Frontal cortex (tissue), 4 donors: ENCODE measurements around the gene CXCL11. TPM values are rescaled to one million over a fixed set of nuclear protein-coding genes. Genes with fewer than 3 reads are reported as not detected.
"Not testable (repeated sequence)": the region's sequence is repeated elsewhere in the genome, so short reads cannot be mapped to it uniquely, and the experiment has no call there.

ENCODE experiments used
- DNase-seq, 2 donors: peaks; one replicate each; pipeline ENCODE4 v3.0.0; 2012; ENCODE audit warnings: low spot score in 2 of 2
- FAIRE-seq: peaks from 2 replicates; lab custom pipeline; 2012; peaks lifted over from hg19 to GRCh38; lab: Jason Lieb, UNC
- total RNA-seq: library from RNA; depleted of rRNA; stranded (reverse); fragments of >200 nt; gene quantifications from one replicate; pipeline ENCODE4 v1.2.3, GENCODE V29; 2014
- donor health status: control.
- donor health status: control.
- donor health status: control.

The CXCL11 gene
- total RNA-seq, 1 donor from 2014 or later, result not detected

- not testable (repeated sequence) for FAIRE-seq, DNase-seq
Observed at GRCh38 chr4:76044686-76045085, 8.8 kb upstream of the CXCL11 start.

GRCh38 chr4:76043306-76043705, 7.4 kb upstream of the CXCL11 start:
- DNase-seq, FAIRE-seq: not testable (repeated sequence)

GRCh38 chr4:76042241-76042998, 6.5 kb upstream of the CXCL11 start:
- not testable (repeated sequence) for FAIRE-seq, DNase-seq

GRCh38 chr4:76036855-76037254, 985 bp upstream of the CXCL11 start:
- FAIRE-seq, result no peak

GRCh38 chr4:76035141-76035540, 729 bp downstream of the CXCL11 start:
- no peak for FAIRE-seq
- DNase-seq, result no peak

More at GRCh38 chr4:76036855-76037254, 985 bp upstream of the CXCL11 start:
- DNase-seq, result no peak

- no peak for DNase-seq
- no peak for FAIRE-seq
Observed at GRCh38 chr4:76029300-76029699, 6.6 kb downstream of the CXCL11 start.

- FAIRE-seq (no peak), DNase-seq (no peak)
Observed at GRCh38 chr4:76028350-76028765, 7.5 kb downstream of the CXCL11 start.

- FAIRE-seq (no peak), DNase-seq (no peak)
Observed at GRCh38 chr4:76024065-76024464, 11.8 kb downstream of the CXCL11 start.

GRCh38 chr4:76023389-76023788, 12.5 kb downstream of the CXCL11 start, which contains the start of gene CXCL10:
Gene CXCL10, minus strand, starts transcription at chr4:76023497. Its CDS starts 66 bp downstream, at chr4:76023431.
- DNase-seq, result no peak
- FAIRE-seq, result no peak

- no peak for FAIRE-seq
- DNase-seq, result no peak
Observed at GRCh38 chr4:76022677-76023076, 13.2 kb downstream of the CXCL11 start.

- no peak for FAIRE-seq
- DNase-seq, result no peak
Observed at GRCh38 chr4:76022031-76022430, 13.8 kb downstream of the CXCL11 start.

- no peak for FAIRE-seq
- DNase-seq, result no peak
Observed at GRCh38 chr4:76017056-76017686, 18.7 kb downstream of the CXCL11 start.

- no peak for DNase-seq
Observed at GRCh38 chr4:76016393-76016792, 19.5 kb downstream of the CXCL11 start.

GRCh38 chr4:76013540-76013939, 22.3 kb downstream of the CXCL11 start:
- FAIRE-seq (no peak), DNase-seq (no peak)

More at GRCh38 chr4:76016393-76016792, 19.5 kb downstream of the CXCL11 start:
- FAIRE-seq, result no peak

GRCh38 chr4:76012388-76012801, 23.5 kb downstream of the CXCL11 start:
- FAIRE-seq (no peak), DNase-seq (no peak)

GRCh38 chr4:76011700-76012387, 24.0 kb downstream of the CXCL11 start:
- FAIRE-seq (no peak), DNase-seq (peak in 1 of 2 donors; percentile 42)

GRCh38 chr4:76011018-76011670, 24.7 kb downstream of the CXCL11 start:
- no peak for DNase-seq
- no peak for FAIRE-seq

GRCh38 chr4:76010576-76010975, 25.3 kb downstream of the CXCL11 start:
- FAIRE-seq, result no peak
- DNase-seq, result no peak

GRCh38 chr4:76009311-76009710, 26.6 kb downstream of the CXCL11 start:
- FAIRE-seq (no peak), DNase-seq (no peak)
